ENCODE results near the gene ASS1. TPM values are rescaled to one million over a fixed set of nuclear protein-coding genes. Genes with fewer than 3 reads are reported as not detected.

ASS1 gene
- total RNA-seq, 2 donors from 2014 or later: 380 to 511 TPM

- DNase-seq: no peak
- intact Hi-C loops (cut with DNase I): no loop called here
- TF ChIP-seq CTCF (IDR thresholded peaks at IDR 0.05): no peak
- H3K4me1 ChIP-seq: peaks cover 9% of the 10 kb centered on the region
- H3K9me3 ChIP-seq: no peaks in the 10 kb centered on the region
- H3K9ac ChIP-seq (ENCODE audit: low read depth in 2 of 2, low read length in 2 of 2): no peak overlapping the region
- no peak overlapping the region for H3K4me3 ChIP-seq
- no peaks in the 10 kb centered on the region for H3K27me3 ChIP-seq
- no peak overlapping the region for H3K27ac ChIP-seq
- H3K36me3 ChIP-seq: no peaks in the 10 kb centered on the region
Measured at GRCh38 chr9:130428086-130428665, 16.6 kb upstream of the ASS1 start.

- Histone ChIP-seq H3K4me3 (no peak overlapping the region), H3K4me1 (peaks cover 12% of the 10 kb centered on the region), H3K9me3 (no peaks in the 10 kb centered on the region), H3K9ac (ENCODE audit: low read depth in 2 of 2, low read length in 2 of 2) (no peak overlapping the region), H3K27me3 (no peaks in the 10 kb centered on the region), H3K36me3 (no peaks in the 10 kb centered on the region), H3K27ac (no peak overlapping the region)
- TF ChIP-seq CTCF (IDR thresholded peaks at IDR 0.05): no peak
- intact Hi-C loops (cut with DNase I): no loop called here
- DNase-seq: no peak
Measured at GRCh38 chr9:130429381-130429780, 15.4 kb upstream of the ASS1 start.

GRCh38 chr9:130429831-130430230 lies 14.9 kb upstream of the ASS1 start:
- Histone ChIP-seq H3K4me1 (peaks cover 12% of the 10 kb centered on the region), H3K27me3 (no peaks in the 10 kb centered on the region), H3K27ac (no peak overlapping the region), H3K36me3 (no peaks in the 10 kb centered on the region), H3K9ac (ENCODE audit: low read depth in 2 of 2, low read length in 2 of 2) (no peak overlapping the region), H3K9me3 (no peaks in the 10 kb centered on the region), H3K4me3 (no peak overlapping the region)
- intact Hi-C loops (cut with DNase I): no loop called here
- TF ChIP-seq CTCF (IDR thresholded peaks at IDR 0.05): no peak
- DNase-seq: no peak

GRCh38 chr9:130430232-130430631 lies 14.5 kb upstream of the ASS1 start:
- peaks cover 12% of the 10 kb centered on the region for H3K4me1 ChIP-seq
- H3K9me3 ChIP-seq: no peaks in the 10 kb centered on the region
- no peaks in the 10 kb centered on the region for H3K36me3 ChIP-seq
- H3K9ac ChIP-seq (ENCODE audit: low read depth in 2 of 2, low read length in 2 of 2): no peak overlapping the region
- no peak overlapping the region for H3K4me3 ChIP-seq
- H3K27ac ChIP-seq: no peak overlapping the region
- intact Hi-C loops (cut with DNase I): no loop called here
- no peak for DNase-seq
- no peak for TF ChIP-seq CTCF (IDR thresholded peaks at IDR 0.05)
- H3K27me3 ChIP-seq: no peaks in the 10 kb centered on the region

- no peak overlapping the region for H3K9ac ChIP-seq (ENCODE audit: low read depth in 2 of 2, low read length in 2 of 2)
- intact Hi-C loops (cut with DNase I): no loop called here
- no peak overlapping the region for H3K27ac ChIP-seq
- H3K36me3 ChIP-seq: no peaks in the 10 kb centered on the region
- DNase-seq: no peak
- no peaks in the 10 kb centered on the region for H3K9me3 ChIP-seq
- no peak overlapping the region for H3K4me3 ChIP-seq
- no peaks in the 10 kb centered on the region for H3K27me3 ChIP-seq
- no peak for TF ChIP-seq CTCF (IDR thresholded peaks at IDR 0.05)
- peaks cover 12% of the 10 kb centered on the region for H3K4me1 ChIP-seq
Measured at GRCh38 chr9:130430734-130431535, 13.8 kb upstream of the ASS1 start.

Measured in colonic mucosa (tissue), 4 donors.